ENCODE measurements around the gene TOPBP1. TPM values are rescaled to one million over a fixed set of nuclear protein-coding genes. Genes with fewer than 3 reads are reported as not detected.
"Not testable (repeated sequence)": the region's sequence is repeated elsewhere in the genome, so short reads cannot be mapped to it uniquely, and the experiment has no call there.

TOPBP1 gene
- total RNA-seq, 2 donors from 2014 or later, result 12.0 to 12.4 TPM

GRCh38 chr3:133583396-133583795 lies 78.3 kb downstream of the TOPBP1 start:
- DNase-seq, result no peak
- intact Hi-C loops (cut with DNase I), result no loop called here
- ATAC-seq, result no peak

GRCh38 chr3:133578548-133579191 lies 83.1 kb downstream of the TOPBP1 start:
- DNase-seq (no peak), ATAC-seq (no peak)
- intact Hi-C loops (cut with DNase I), result loop anchor here in 1 of 2 donors (5.0 kb wide), 2 partner anchors 91 to 111 kb away; no protein-coding TSS in a partner anchor

- DNase-seq (no peak), ATAC-seq (no peak)
- intact Hi-C loops (cut with DNase I), result loop anchor here in 1 of 2 donors (5.0 kb wide), 2 partner anchors 89 to 109 kb away; no protein-coding TSS in a partner anchor
Measured at GRCh38 chr3:133576169-133576568, 85.6 kb downstream of the TOPBP1 start.

GRCh38 chr3:133575086-133575485 lies 86.7 kb downstream of the TOPBP1 start:
- intact Hi-C loops (cut with DNase I), result loop anchor here in 1 of 2 donors (5.0 kb wide), 2 partner anchors 88 to 108 kb away; no protein-coding TSS in a partner anchor
- ATAC-seq (no peak), DNase-seq (no peak)

- DNase-seq (peak; percentile 90), ATAC-seq (peak; percentile 27 to 57)
- intact Hi-C loops (cut with DNase I), result loop anchor here in 1 of 2 donors (5.0 kb wide), 1 partner anchor 852 kb away; the partner anchor contains the start of gene NPHP3
Measured at GRCh38 chr3:133574260-133574881, 87.4 kb downstream of the TOPBP1 start.

- DNase-seq (no peak), ATAC-seq (peak; percentile 26 to 45)
- intact Hi-C loops (cut with DNase I), result loop anchor here in 1 of 2 donors (5.0 kb wide), 1 partner anchor 851 kb away; the partner anchor contains the start of gene NPHP3
Measured at GRCh38 chr3:133573629-133574194, 88.0 kb downstream of the TOPBP1 start, which contains the start of gene CDV3. CDV3 (plus strand) TSS chr3:133573686; CDS start chr3:133574045, 359 bp downstream.

GRCh38 chr3:133573054-133573628 lies 88.6 kb downstream of the TOPBP1 start:
- ATAC-seq, result peak; percentile 93
- peak; percentile 100 for DNase-seq
- intact Hi-C loops (cut with DNase I), result loop anchor here in 1 of 2 donors (5.0 kb wide), 1 partner anchor 851 kb away; the partner anchor contains the start of gene NPHP3

- no peak for DNase-seq
Measured at GRCh38 chr3:133572158-133573053, 89.3 kb downstream of the TOPBP1 start.

GRCh38 chr3:133570937-133571320 lies 90.8 kb downstream of the TOPBP1 start:
- ATAC-seq (no peak), DNase-seq (no peak)
- intact Hi-C loops (cut with DNase I), result loop anchor here in 1 of 2 donors (5.0 kb wide), 1 partner anchor 849 kb away; the partner anchor contains the start of gene NPHP3

More at GRCh38 chr3:133572158-133573053, 89.3 kb downstream of the TOPBP1 start:
- intact Hi-C loops (cut with DNase I), result loop anchor here in 1 of 2 donors (5.0 kb wide), 1 partner anchor 850 kb away; the partner anchor contains the start of gene NPHP3
- no peak for ATAC-seq

GRCh38 chr3:133570139-133570936 lies 91.4 kb downstream of the TOPBP1 start:
- peak; percentile 26 for DNase-seq
- intact Hi-C loops (cut with DNase I), result loop anchor here in 1 of 2 donors (5.0 kb wide), 1 partner anchor 848 kb away; the partner anchor contains the start of gene NPHP3
- ATAC-seq, result no peak

- ATAC-seq (peak in 1 of 2 donors; percentile 10), DNase-seq (no peak)
- intact Hi-C loops (cut with DNase I), result no loop called here
Measured at GRCh38 chr3:133568294-133569014, 93.3 kb downstream of the TOPBP1 start.

GRCh38 chr3:133563816-133564215 lies 97.9 kb downstream of the TOPBP1 start:
- intact Hi-C loops (cut with DNase I), result no loop called here
- ATAC-seq, result no peak
- DNase-seq, result no peak

- ATAC-seq (no peak), DNase-seq (no peak)
- intact Hi-C loops (cut with DNase I), result no loop called here
Measured at GRCh38 chr3:133563186-133563591, 98.6 kb downstream of the TOPBP1 start.

- ATAC-seq (no peak), DNase-seq (no peak)
- intact Hi-C loops (cut with DNase I), result no loop called here
Measured at GRCh38 chr3:133562376-133562775, 99.4 kb downstream of the TOPBP1 start.

GRCh38 chr3:133561679-133562078 lies 100.1 kb downstream of the TOPBP1 start:
- intact Hi-C loops (cut with DNase I), result no loop called here
- DNase-seq (no peak), ATAC-seq (no peak)

GRCh38 chr3:133551589-133551988 lies 110.2 kb downstream of the TOPBP1 start:
- DNase-seq; intact Hi-C loops (cut with DNase I); ATAC-seq: not testable (repeated sequence)
